DND-41 (cell line): ENCODE data around the gene ALOX5.

ENCODE experiments used
- CTCF ChIP-seq: IDR thresholded peaks from 2 replicates; pipeline ENCODE4 v1.5.1; 2012; ENCODE audit warnings: borderline replicate concordance, low read length, moderate library complexity, mild to moderate bottlenecking; ENCODE audit not compliant: poor library complexity, severe bottlenecking; ENCODE audit errors: extremely low read depth
- EZH2 ChIP-seq: IDR thresholded peaks from 3 replicates; pipeline ENCODE4 v1.6.1; 2012; ENCODE audit warnings: borderline replicate concordance, low read depth, mild to moderate bottlenecking, moderate library complexity, low read length, inconsistent platforms; ENCODE audit not compliant: severe bottlenecking

DNA sequence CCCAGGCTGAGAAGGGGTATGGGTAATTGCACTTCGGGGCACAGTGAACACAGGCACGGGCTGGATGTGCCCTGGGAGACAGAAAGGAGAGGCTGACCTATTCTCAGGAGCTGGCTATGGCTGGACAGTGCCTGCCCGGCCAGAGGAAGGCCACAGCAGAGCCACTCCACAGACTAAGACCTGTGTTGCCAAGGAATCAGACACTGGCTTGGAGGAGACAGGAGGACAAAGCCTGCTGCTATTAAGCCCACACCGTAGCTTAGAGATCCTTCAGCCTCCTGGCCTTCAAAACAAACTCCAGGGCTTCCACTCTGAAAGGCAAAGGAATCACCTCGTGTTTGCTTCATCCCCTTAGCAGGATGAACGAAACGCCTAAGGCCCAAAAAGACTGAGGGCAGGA, 82.2 kb downstream of the ALOX5 start:
- TF ChIP-seq CTCF (no peak), EZH2 (no peak)
